Vagina (tissue), 2 donors: ENCODE data around the gene MAOB. TPM values are rescaled to one million over a fixed set of nuclear protein-coding genes. Genes with fewer than 3 reads are reported as not detected.

ENCODE experiments used
- DNase-seq, 2 donors: peaks; one replicate each; pipeline ENCODE4 v3.0.0-alpha.2; 2017; ENCODE audit errors: extremely low spot score in 2 of 2
- H3K27ac ChIP-seq: fragments of 200-600 bp; sonication (generic); one replicate; pipeline ENCODE4 v1.5.1; 2019
- H3K27me3 ChIP-seq: fragments of 200-600 bp; sonication (generic); one replicate; pipeline ENCODE4 v1.5.1; 2019
- H3K36me3 ChIP-seq, 2 donors: fragments of 200-600 bp; sonication (generic); one replicate each; pipeline ENCODE4 v1.5.1; 2017 to 2019
- H3K4me1 ChIP-seq: fragments of 200-600 bp; sonication (generic); one replicate; pipeline ENCODE4 v1.5.1; 2019
- H3K4me3 ChIP-seq, 2 donors: fragments of 200-600 bp; sonication (generic); 1 replicate in 1 of 2; 2 replicates in 1 of 2; pipeline ENCODE4 v1.5.1; 2016 to 2019
- H3K9me3 ChIP-seq: fragments of 200-600 bp; sonication (generic); one replicate; pipeline ENCODE4 v1.5.1; 2019
- CTCF ChIP-seq, 3 experiments: fragments of 450-650 bp in 2 of 3; fragments of 200-600 bp in 1 of 3; sonication (generic) in 1 of 3; IDR thresholded peaks; one replicate each; pipeline ENCODE4 v1.5.1; 2017 to 2019; ENCODE audit warnings: antibody characterized with exemption in 3 of 3, mild to moderate bottlenecking in 2 of 3, moderate library complexity in 2 of 3
- POLR2A ChIP-seq, 2 donors: fragments of 450-650 bp; IDR thresholded peaks; one replicate each; pipeline ENCODE4 v1.6.1; 2017; ENCODE audit warnings: antibody characterized with exemption in 2 of 2, mild to moderate bottlenecking in 2 of 2, moderate library complexity in 2 of 2
- POLR2AphosphoS5 ChIP-seq, 2 donors: sonication (generic); formaldehyde crosslinking; IDR thresholded peaks; one replicate each; pipeline ENCODE4 v1.9.0; 2017; ENCODE audit warnings: antibody characterized with exemption in 2 of 2, mild to moderate bottlenecking in 2 of 2, low read depth in 1 of 2; ENCODE audit not compliant: insufficient read depth in 1 of 2
- intact Hi-C: fragments of 100-400 bp; cut with DNase I; formaldehyde crosslinking; loops from one replicate; pipeline ENCODE4 v1.15.1; 2023
- total RNA-seq: library from RNA; depleted of rRNA; stranded (reverse); fragments of >200 nt; gene quantifications from one replicate; pipeline ENCODE4 v1.2.3, GENCODE V29; 2016

MAOB gene
- total RNA-seq, 1 donor from 2014 or later: 13.8 TPM

GRCh38 chrX:43747476-43747875 lies 134.8 kb downstream of the MAOB start:
- no peaks in the 10 kb centered on the region for H3K36me3 ChIP-seq
- no peaks in the 10 kb centered on the region for H3K9me3 ChIP-seq
- TF ChIP-seq POLR2A (IDR thresholded peaks at IDR 0.05) (no peak), POLR2AphosphoS5 (IDR thresholded peaks at IDR 0.05; ENCODE audit: insufficient read depth in 1 of 2, low read depth in 1 of 2) (no peak), CTCF (IDR thresholded peaks at IDR 0.05) (no peak)
- no peak overlapping the region for H3K4me3 ChIP-seq
- no peaks in the 10 kb centered on the region for H3K4me1 ChIP-seq
- intact Hi-C loops: loop anchor here (10.0 kb wide), 1 partner anchor 93 kb away; the partner anchor contains the start of gene MAOA
- H3K27ac ChIP-seq: no peak overlapping the region
- H3K27me3 ChIP-seq: no peaks in the 10 kb centered on the region
- DNase-seq: no peak

GRCh38 chrX:43745938-43746721 lies 136.1 kb downstream of the MAOB start:
- no peaks in the 10 kb centered on the region for H3K4me1 ChIP-seq
- intact Hi-C loops: loop anchor here (10.0 kb wide), 1 partner anchor 91 kb away; the partner anchor contains the start of gene MAOA
- no peaks in the 10 kb centered on the region for H3K36me3 ChIP-seq
- no peaks in the 10 kb centered on the region for H3K9me3 ChIP-seq
- H3K4me3 ChIP-seq: no peak overlapping the region
- H3K27me3 ChIP-seq: no peaks in the 10 kb centered on the region
- DNase-seq: no peak
- H3K27ac ChIP-seq: no peak overlapping the region
- TF ChIP-seq POLR2A (IDR thresholded peaks at IDR 0.05) (no peak), CTCF (IDR thresholded peaks at IDR 0.05) (no peak)

- intact Hi-C loops: loop anchor here (5.0 to 10.0 kb wide), 2 partner anchors 89 to 192 kb away; partner anchors contain the start of gene MAOA
- no peaks in the 10 kb centered on the region for H3K36me3 ChIP-seq
- TF ChIP-seq POLR2AphosphoS5 (IDR thresholded peaks at IDR 0.05; ENCODE audit: insufficient read depth in 1 of 2, low read depth in 1 of 2) (no peak), CTCF (IDR thresholded peaks at IDR 0.05) (no peak), POLR2A (IDR thresholded peaks at IDR 0.05) (no peak)
Observed at GRCh38 chrX:43744284-43744683, 138.0 kb downstream of the MAOB start.

GRCh38 chrX:43743100-43743822 lies 139.0 kb downstream of the MAOB start:
- no peak overlapping the region for H3K27ac ChIP-seq
- DNase-seq: no peak
- H3K9me3 ChIP-seq: no peaks in the 10 kb centered on the region
- H3K27me3 ChIP-seq: no peaks in the 10 kb centered on the region
- no peak for TF ChIP-seq CTCF (IDR thresholded peaks at IDR 0.05)
- TF ChIP-seq POLR2A (IDR thresholded peaks at IDR 0.05): no peak
- no peak for TF ChIP-seq POLR2AphosphoS5 (IDR thresholded peaks at IDR 0.05; ENCODE audit: insufficient read depth in 1 of 2, low read depth in 1 of 2)
- no peaks in the 10 kb centered on the region for H3K36me3 ChIP-seq
- H3K4me3 ChIP-seq: no peak overlapping the region
- no peaks in the 10 kb centered on the region for H3K4me1 ChIP-seq
- intact Hi-C loops: loop anchor here (5.0 to 10.0 kb wide), 2 partner anchors 88 to 191 kb away; partner anchors contain the start of gene MAOA

More at GRCh38 chrX:43744284-43744683, 138.0 kb downstream of the MAOB start:
- DNase-seq: no peak
- no peaks in the 10 kb centered on the region for H3K27me3 ChIP-seq
- H3K27ac ChIP-seq: no peak overlapping the region
- H3K4me1 ChIP-seq: no peaks in the 10 kb centered on the region
- H3K4me3 ChIP-seq: no peak overlapping the region
- H3K9me3 ChIP-seq: no peaks in the 10 kb centered on the region
